Endodermal cell (in vitro differentiated cells): ENCODE measurements around the gene DPH5. TPM values are rescaled to one million over a fixed set of nuclear protein-coding genes. Genes with fewer than 3 reads are reported as not detected.

Source experiments
- DNase-seq: peaks from one replicate; pipeline ENCODE4 v3.0.0-alpha.2; 2017
- H3K27ac ChIP-seq: 2 replicates; pipeline ENCODE4 v1.5.1; 2013; ENCODE audit warnings: mild to moderate bottlenecking, low read depth, low read length, moderate library complexity
- H3K27me3 ChIP-seq: 2 replicates; pipeline ENCODE4 v1.6.1; 2013; ENCODE audit warnings: mild to moderate bottlenecking, low read length, moderate library complexity; ENCODE audit not compliant: insufficient read depth, control insufficient read depth, poor library complexity, severe bottlenecking
- H3K36me3 ChIP-seq: 2 replicates; pipeline ENCODE4 v1.7.0; 2013; ENCODE audit warnings: mild to moderate bottlenecking, low read length, moderate library complexity; ENCODE audit not compliant: control insufficient read depth, insufficient read depth
- H3K4me1 ChIP-seq: one replicate; pipeline ENCODE4 v1.7.0; 2013; ENCODE audit warnings: low read length; ENCODE audit not compliant: control insufficient read depth, insufficient read depth
- H3K4me3 ChIP-seq: 2 replicates; pipeline ENCODE4 v1.5.1; 2013; ENCODE audit warnings: mild to moderate bottlenecking, low read length, moderate library complexity
- H3K9ac ChIP-seq: 2 replicates; pipeline ENCODE4 v1.6.1; 2013; ENCODE audit warnings: mild to moderate bottlenecking, low read length, moderate library complexity; ENCODE audit not compliant: poor library complexity, severe bottlenecking; ENCODE audit errors: extremely low read depth
- H3K9me3 ChIP-seq: 2 replicates; pipeline ENCODE4 v1.6.1; 2013; ENCODE audit warnings: mild to moderate bottlenecking, low read length, moderate library complexity; ENCODE audit not compliant: control insufficient read depth
- H3K27ac Mint-ChIP-seq: 2 replicates; pipeline ENCODE4 v1.8.0; 2020; ENCODE audit warnings: mixed read lengths
- H3K27me3 Mint-ChIP-seq: 2 replicates; pipeline ENCODE4 v1.8.0; 2021; ENCODE audit warnings: mild to moderate bottlenecking, mixed read lengths; ENCODE audit not compliant: insufficient read depth
- H3K36me3 Mint-ChIP-seq: 2 replicates; pipeline ENCODE4 v1.8.0; 2020; ENCODE audit warnings: low read depth, mixed read lengths
- H3K4me1 Mint-ChIP-seq: 2 replicates; pipeline ENCODE4 v1.8.0; 2020; ENCODE audit warnings: mixed read lengths
- H3K4me3 Mint-ChIP-seq: 2 replicates; pipeline ENCODE4 v1.8.0; 2020; ENCODE audit warnings: mild to moderate bottlenecking, moderate library complexity, mixed read lengths
- H3K9me3 Mint-ChIP-seq: 2 replicates; pipeline ENCODE4 v1.8.0; 2020; ENCODE audit warnings: mild to moderate bottlenecking, mixed read lengths
- WGBS, 2 experiments: methylation state at CpG; one replicate each; pipeline versions ENCODE4 v1.1.5 to v1.1.7; 2013; ENCODE audit warnings: missing lambda C conversion rate in 2 of 2, mixed read lengths in 1 of 2; ENCODE audit not compliant: insufficient coverage in 1 of 2, insufficient read length in 1 of 2; 5-methylcytosine and 5-hydroxymethylcytosine counted together
- total RNA-seq, 2 donors: library from RNA; stranded (reverse); fragmentation: NEBNext Ultra II Directional in 1 of 2; extraction: Animal tissue kit (Norgen Biotek cat#: 25700) in 1 of 2; gene quantifications; 2 replicates in 1 of 2; 3 replicates in 1 of 2; pipeline ENCODE4 v1.2.1, GENCODE V29; 2021
- TF ChIP-seq, protein P1 (sequence below): fragments of 200-600 bp; sonication (generic); conservative IDR thresholded peaks from 2 replicates; pipeline ENCODE4 v1.5.0; 2021; ENCODE audit warnings: antibody characterized with exemption, mild to moderate bottlenecking

DPH5 gene
- total RNA-seq, 2 donors from 2014 or later: 38.7 to 40.4 TPM

DNA sequence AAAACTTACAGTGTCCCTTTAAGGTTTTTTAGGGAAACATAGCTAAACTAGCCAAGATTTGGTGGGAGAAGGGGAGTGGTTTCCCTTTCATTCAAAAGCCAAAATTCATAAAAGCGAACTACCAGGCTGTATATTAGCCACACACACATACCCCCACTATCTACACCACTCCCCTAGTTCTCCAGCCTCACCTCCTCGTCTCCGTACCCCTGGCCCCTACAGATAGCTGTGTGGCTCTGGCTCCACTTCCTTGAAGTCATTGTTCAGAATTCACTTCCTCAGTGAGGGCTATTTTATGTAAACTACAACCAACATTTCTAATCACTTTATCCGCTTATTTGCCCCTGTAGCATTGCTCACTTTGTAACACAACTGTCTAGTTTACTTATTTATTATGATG lies 5.3 kb upstream of the DPH5 start:
- Mint-ChIP-seq H3K27ac (peak overlapping the region; percentile 46), H3K27me3 (no peaks in the 10 kb centered on the region)

GRCh38 chr1:101029184-101029583 lies 3.6 kb upstream of the DPH5 start:
- Histone ChIP-seq H3K9me3 (no peaks in the 10 kb centered on the region), H3K27ac (no peak overlapping the region), H3K4me1 (peaks cover 15% of the 10 kb centered on the region), H3K4me3 (peak overlapping the region; percentile 16), H3K9ac (no peak overlapping the region), H3K36me3 (no peaks in the 10 kb centered on the region), H3K27me3 (no peaks in the 10 kb centered on the region)
- Mint-ChIP-seq H3K27me3 (no peaks in the 10 kb centered on the region), H3K36me3 (peaks cover 7% of the 10 kb centered on the region), H3K27ac (no peak overlapping the region), H3K4me1 (peaks cover 32% of the 10 kb centered on the region), H3K9me3 (no peaks in the 10 kb centered on the region), H3K4me3 (no peak overlapping the region)
- DNase-seq: no peak
- 100% methylated on average over 1 of the region's 1 CpG; no CpG with 5 or more reads in 1 of the 2 experiments for WGBS, 2 experiments
- TF ChIP-seq, protein P1, sequence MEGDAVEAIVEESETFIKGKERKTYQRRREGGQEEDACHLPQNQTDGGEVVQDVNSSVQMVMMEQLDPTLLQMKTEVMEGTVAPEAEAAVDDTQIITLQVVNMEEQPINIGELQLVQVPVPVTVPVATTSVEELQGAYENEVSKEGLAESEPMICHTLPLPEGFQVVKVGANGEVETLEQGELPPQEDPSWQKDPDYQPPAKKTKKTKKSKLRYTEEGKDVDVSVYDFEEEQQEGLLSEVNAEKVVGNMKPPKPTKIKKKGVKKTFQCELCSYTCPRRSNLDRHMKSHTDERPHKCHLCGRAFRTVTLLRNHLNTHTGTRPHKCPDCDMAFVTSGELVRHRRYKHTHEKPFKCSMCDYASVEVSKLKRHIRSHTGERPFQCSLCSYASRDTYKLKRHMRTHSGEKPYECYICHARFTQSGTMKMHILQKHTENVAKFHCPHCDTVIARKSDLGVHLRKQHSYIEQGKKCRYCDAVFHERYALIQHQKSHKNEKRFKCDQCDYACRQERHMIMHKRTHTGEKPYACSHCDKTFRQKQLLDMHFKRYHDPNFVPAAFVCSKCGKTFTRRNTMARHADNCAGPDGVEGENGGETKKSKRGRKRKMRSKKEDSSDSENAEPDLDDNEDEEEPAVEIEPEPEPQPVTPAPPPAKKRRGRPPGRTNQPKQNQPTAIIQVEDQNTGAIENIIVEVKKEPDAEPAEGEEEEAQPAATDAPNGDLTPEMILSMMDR: no peak

More for the DNA sequence above, 5.3 kb upstream of the DPH5 start:
- no peaks in the 10 kb centered on the region for H3K36me3 ChIP-seq
- no peak overlapping the region for H3K4me3 Mint-ChIP-seq
- no peak overlapping the region for H3K9ac ChIP-seq
- H3K9me3 ChIP-seq: no peaks in the 10 kb centered on the region
- 91 to 100% methylated on average over 2 to 4 of the region's 4 CpGs for WGBS, 2 experiments
- peaks cover 27% of the 10 kb centered on the region for H3K4me1 Mint-ChIP-seq
- TF ChIP-seq, protein P1: no peak
- no peaks in the 10 kb centered on the region for H3K9me3 Mint-ChIP-seq
- no peak overlapping the region for H3K27ac ChIP-seq
- H3K27me3 ChIP-seq: no peaks in the 10 kb centered on the region
- H3K4me1 ChIP-seq: peaks cover 10% of the 10 kb centered on the region
- no peak for DNase-seq
- H3K4me3 ChIP-seq: no peak overlapping the region
- peaks cover 7% of the 10 kb centered on the region for H3K36me3 Mint-ChIP-seq

DNA sequence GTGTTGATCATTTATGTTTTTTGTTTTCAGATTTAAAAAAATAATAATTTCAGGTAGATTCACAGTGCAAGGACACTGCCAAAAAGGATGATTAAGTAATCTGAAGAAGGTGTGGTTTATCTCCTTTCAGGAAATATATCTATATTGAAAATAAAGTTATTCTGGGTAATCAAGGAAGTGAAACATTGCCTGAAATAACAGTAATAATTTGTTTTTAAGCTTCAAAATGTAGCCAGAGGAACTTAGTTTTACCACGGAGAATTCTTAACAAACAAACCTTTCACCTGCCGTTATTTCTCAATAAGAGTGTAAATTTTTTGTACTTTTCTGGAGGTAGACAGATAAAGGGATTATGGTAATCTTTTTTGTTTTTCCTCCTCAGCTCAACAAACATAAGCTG lies 2.9 kb upstream of the DPH5 start:
- Histone ChIP-seq H3K4me3 (peak overlapping the region; percentile 27), H3K27me3 (no peaks in the 10 kb centered on the region), H3K9ac (no peak overlapping the region), H3K9me3 (no peaks in the 10 kb centered on the region), H3K4me1 (peaks cover 15% of the 10 kb centered on the region), H3K36me3 (peaks cover 4% of the 10 kb centered on the region), H3K27ac (no peak overlapping the region)
- no peak overlapping the region for H3K27ac Mint-ChIP-seq
- DNase-seq: no peak
- H3K4me3 Mint-ChIP-seq: no peak overlapping the region
- TF ChIP-seq, protein P1: no peak
- H3K36me3 Mint-ChIP-seq: peaks cover 7% of the 10 kb centered on the region
- H3K27me3 Mint-ChIP-seq: no peaks in the 10 kb centered on the region
- H3K9me3 Mint-ChIP-seq: no peaks in the 10 kb centered on the region
- peaks cover 32% of the 10 kb centered on the region for H3K4me1 Mint-ChIP-seq
- WGBS, 2 experiments: 75% methylated on average over 2 of the region's 2 CpGs; no CpG with 5 or more reads in 1 of the 2 experiments
